ENCODE results near the gene GNL3. TPM values are rescaled to one million over a fixed set of nuclear protein-coding genes. Genes with fewer than 3 reads are reported as not detected.

GNL3 gene
- polyA plus RNA-seq (2011; rRNA removed): 30.6 and 52.7 TPM in 2 replicates
- 21.2 and 22.9 TPM in 2 replicates for polyA minus RNA-seq (2011; rRNA and poly(A)+ RNA removed)

DNA sequence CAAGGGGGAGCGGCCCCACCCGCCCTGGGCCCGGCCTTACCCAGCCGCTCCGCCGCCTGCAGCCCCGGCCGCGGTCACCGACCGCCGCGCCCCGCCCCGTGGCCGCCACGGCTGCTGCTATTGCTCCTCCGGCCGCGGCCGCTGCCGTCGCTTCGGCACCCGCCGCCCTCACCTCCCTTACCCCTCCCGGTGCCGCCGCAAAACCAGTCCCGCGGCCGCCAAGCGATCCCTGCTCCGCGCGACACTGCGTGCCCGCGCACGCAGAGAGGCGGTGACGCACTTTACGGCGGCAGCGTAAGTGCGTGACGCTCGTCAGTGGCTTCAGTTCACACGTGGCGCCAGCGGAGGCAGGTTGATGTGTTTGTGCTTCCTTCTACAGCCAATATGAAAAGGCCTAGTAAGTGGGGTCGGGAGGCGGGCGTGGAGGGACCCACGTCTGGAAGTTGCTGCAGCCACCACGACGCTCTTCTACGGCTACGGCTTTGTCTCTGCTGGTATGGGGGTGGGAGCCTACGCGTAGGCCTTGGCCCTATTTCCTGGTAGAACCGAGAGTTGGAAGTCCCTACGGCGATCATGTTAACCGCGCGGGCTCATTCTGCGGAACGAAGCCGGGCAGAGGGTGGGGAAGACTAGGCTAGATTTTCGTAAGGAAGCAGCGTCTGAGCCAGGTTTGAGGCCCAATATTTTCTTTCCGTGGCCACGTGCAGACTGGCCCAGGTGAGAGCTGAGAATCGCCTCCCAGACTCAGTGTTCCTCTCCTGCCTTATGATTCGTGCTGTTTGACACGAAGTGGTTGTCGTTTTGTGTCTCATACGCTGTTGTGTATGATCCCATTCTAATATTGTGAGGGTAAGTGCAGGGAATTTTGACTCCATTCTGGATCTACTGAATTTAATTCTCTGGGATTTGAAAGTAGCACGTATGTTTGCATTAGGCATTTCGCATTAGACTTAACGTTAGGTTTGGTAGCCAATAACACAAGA is at the start of gene GNL3, which contains the start of gene PBRM1:
GNL3 (plus strand) TSS at position 324 of the 983 bp plus-strand sequence; CDS start at position 385, 61 bp downstream.
PBRM1 (minus strand) TSS at position 205 of the 983 bp plus-strand sequence.
- Histone ChIP-seq H3K27me3 (ENCODE audit: control insufficient read depth, insufficient read depth, low read length) (no peaks in the 10 kb centered on the region), H3K36me3 (ENCODE audit: control insufficient read depth, insufficient read depth, low read length) (peaks cover 20% of the 10 kb centered on the region), H3K4me3 (ENCODE audit: low read depth, low read length) (peak within 1 kb of the TSS; percentile 84)
- DNase-seq (ENCODE audit: low read depth): peak; percentile 65
- no peak for TF ChIP-seq CTCF (IDR thresholded peaks at IDR 0.05; ENCODE audit: insufficient read depth, low read depth, low read length)
- ChIA-PET POLR2A (no interaction called here), CTCF (interaction anchor here (1.8 kb wide), 1 partner anchor 274 kb away, joined by 4 read pairs; no protein-coding TSS in a partner anchor)

DNA sequence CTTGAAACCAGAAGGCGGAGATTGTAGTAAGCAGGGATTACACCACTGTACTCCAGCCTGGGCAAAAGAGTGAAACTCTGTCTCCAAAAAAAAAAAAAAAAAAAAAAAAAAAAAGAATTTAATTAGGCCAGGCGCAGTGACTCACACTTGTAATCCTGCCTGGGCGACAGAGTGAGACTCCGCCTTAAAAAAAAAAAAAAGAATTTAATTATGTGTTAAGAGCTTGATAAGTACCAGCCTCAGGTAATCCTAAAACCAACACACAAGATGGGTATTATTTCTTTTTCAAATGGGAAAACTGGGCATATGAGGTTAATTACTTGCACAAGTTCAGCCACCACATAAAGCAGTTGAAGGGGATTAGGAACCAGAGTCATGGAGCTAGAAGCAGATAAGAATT is 49.2 kb upstream of the GNL3 start:
- CTCF ChIA-PET: no interaction called here
- no peak for DNase-seq (ENCODE audit: low read depth)

GRCh38 chr3:52645549-52645948 is 40.3 kb upstream of the GNL3 start:
- no peak overlapping the region for H3K4me3 ChIP-seq (ENCODE audit: low read depth, low read length)
- peaks cover 7% of the 10 kb centered on the region for H3K36me3 ChIP-seq (ENCODE audit: control insufficient read depth, insufficient read depth, low read length)
- POLR2A ChIA-PET: interaction anchor here (0.7 kb wide), 1 partner anchor 110 kb away, joined by 23 read pairs; no protein-coding TSS in a partner anchor
- no peaks in the 10 kb centered on the region for H3K27me3 ChIP-seq (ENCODE audit: control insufficient read depth, insufficient read depth, low read length)
- DNase-seq (ENCODE audit: low read depth): no peak
- TF ChIP-seq CTCF (IDR thresholded peaks at IDR 0.05; ENCODE audit: insufficient read depth, low read depth, low read length): no peak
- CTCF ChIA-PET: no interaction called here

More for the DNA sequence above, 49.2 kb upstream of the GNL3 start:
- H3K36me3 ChIP-seq (ENCODE audit: control insufficient read depth, insufficient read depth, low read length): peaks cover 3% of the 10 kb centered on the region
- TF ChIP-seq CTCF (IDR thresholded peaks at IDR 0.05; ENCODE audit: insufficient read depth, low read depth, low read length): no peak
- no peak overlapping the region for H3K4me3 ChIP-seq (ENCODE audit: low read depth, low read length)
- no peaks in the 10 kb centered on the region for H3K27me3 ChIP-seq (ENCODE audit: control insufficient read depth, insufficient read depth, low read length)
- POLR2A ChIA-PET: no interaction called here

- H3K4me3 ChIP-seq (ENCODE audit: low read depth, low read length): no peak overlapping the region
- CTCF ChIA-PET: interaction anchor here (0.8 kb wide), 1 partner anchor 178 kb away, joined by 3 read pairs; no protein-coding TSS in a partner anchor
These were observed 36.2 kb upstream of the GNL3 start for GRCh38 chr3:52649461-52650210.

More at GRCh38 chr3:52649461-52650210, 36.2 kb upstream of the GNL3 start:
- H3K36me3 ChIP-seq (ENCODE audit: control insufficient read depth, insufficient read depth, low read length): peaks cover 7% of the 10 kb centered on the region
- no peaks in the 10 kb centered on the region for H3K27me3 ChIP-seq (ENCODE audit: control insufficient read depth, insufficient read depth, low read length)
- POLR2A ChIA-PET: no interaction called here
- TF ChIP-seq CTCF (IDR thresholded peaks at IDR 0.05; ENCODE audit: insufficient read depth, low read depth, low read length): no peak
- no peak for DNase-seq (ENCODE audit: low read depth)

Data from BJ (cell line).